ENCODE data around the gene PDSS2. TPM values are rescaled to one million over a fixed set of nuclear protein-coding genes. Genes with fewer than 3 reads are reported as not detected.

PDSS2 gene
- total and polyA plus RNA-seq, 2 of the 8 experiments (the other 6 are each of a cell fraction or from before 2014, with no cell fraction given) = 10.7 to 16.1 TPM

DNA sequence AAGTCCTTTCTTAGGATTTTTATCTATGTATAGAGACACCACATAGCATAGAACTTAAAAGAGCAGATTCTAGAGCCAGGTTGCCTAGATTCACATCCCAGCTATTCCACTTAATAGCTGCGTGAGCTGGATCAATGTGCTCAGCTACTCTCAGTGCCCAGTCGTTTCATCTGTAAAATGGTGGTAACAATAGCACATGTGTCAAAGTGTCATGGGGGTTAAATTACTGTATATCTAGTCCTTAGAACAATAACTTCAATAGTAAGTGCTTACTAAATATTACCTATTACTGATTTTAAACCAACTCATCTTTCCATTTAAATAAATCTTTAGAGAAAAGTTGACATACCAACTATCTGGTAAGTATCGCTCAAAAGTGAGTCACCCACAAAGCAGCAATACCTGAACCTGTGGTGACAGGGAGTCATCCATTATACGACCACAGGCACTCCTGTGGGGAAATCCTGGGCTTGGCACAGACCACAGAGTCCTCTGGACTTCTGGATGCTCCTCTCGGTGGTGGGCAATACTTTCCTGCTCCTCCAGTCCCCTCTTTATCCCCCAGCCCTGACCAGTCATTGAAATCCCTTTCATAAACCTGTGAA, 154.8 kb downstream of the PDSS2 start (continued):
- TF ChIP-seq, protein P1, sequence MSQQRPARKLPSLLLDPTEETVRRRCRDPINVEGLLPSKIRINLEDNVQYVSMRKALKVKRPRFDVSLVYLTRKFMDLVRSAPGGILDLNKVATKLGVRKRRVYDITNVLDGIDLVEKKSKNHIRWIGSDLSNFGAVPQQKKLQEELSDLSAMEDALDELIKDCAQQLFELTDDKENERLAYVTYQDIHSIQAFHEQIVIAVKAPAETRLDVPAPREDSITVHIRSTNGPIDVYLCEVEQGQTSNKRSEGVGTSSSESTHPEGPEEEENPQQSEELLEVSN (IDR thresholded peaks at IDR 0.05) = no peak
- TF ChIP-seq SP1 (IDR thresholded peaks at IDR 0.05; ENCODE audit: low read depth, low read length) (no peak), SIX5 (IDR thresholded peaks at IDR 0.05; ENCODE audit: low read depth, low read length) (no peak), POLR2AphosphoS5 (IDR thresholded peaks at IDR 0.05; ENCODE audit: low read depth, low read length) (no peak), ASH2L (IDR thresholded peaks at IDR 0.05; ENCODE audit: low read length) (no peak), CEBPB (IDR thresholded peaks at IDR 0.05; ENCODE audit: low read depth, low read length) (no peak)
- TF ChIP-seq, protein P2, sequence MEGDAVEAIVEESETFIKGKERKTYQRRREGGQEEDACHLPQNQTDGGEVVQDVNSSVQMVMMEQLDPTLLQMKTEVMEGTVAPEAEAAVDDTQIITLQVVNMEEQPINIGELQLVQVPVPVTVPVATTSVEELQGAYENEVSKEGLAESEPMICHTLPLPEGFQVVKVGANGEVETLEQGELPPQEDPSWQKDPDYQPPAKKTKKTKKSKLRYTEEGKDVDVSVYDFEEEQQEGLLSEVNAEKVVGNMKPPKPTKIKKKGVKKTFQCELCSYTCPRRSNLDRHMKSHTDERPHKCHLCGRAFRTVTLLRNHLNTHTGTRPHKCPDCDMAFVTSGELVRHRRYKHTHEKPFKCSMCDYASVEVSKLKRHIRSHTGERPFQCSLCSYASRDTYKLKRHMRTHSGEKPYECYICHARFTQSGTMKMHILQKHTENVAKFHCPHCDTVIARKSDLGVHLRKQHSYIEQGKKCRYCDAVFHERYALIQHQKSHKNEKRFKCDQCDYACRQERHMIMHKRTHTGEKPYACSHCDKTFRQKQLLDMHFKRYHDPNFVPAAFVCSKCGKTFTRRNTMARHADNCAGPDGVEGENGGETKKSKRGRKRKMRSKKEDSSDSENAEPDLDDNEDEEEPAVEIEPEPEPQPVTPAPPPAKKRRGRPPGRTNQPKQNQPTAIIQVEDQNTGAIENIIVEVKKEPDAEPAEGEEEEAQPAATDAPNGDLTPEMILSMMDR (IDR thresholded peaks at IDR 0.05; ENCODE audit: control extremely low read depth in 1 of 3, insufficient read depth in 1 of 3, low read depth in 1 of 3, low read length in 3 of 3) = no peak
- TF ChIP-seq, protein P3, sequence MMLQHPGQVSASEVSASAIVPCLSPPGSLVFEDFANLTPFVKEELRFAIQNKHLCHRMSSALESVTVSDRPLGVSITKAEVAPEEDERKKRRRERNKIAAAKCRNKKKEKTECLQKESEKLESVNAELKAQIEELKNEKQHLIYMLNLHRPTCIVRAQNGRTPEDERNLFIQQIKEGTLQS (IDR thresholded peaks at IDR 0.05; ENCODE audit: insufficient read depth, low read depth, low read length) = no peak
